ENCODE measurements around the gene LMAN1.
A peak's percentile ranks its signal among the peaks of the same experiment; 100 is the strongest.

LMAN1 gene

DNA sequence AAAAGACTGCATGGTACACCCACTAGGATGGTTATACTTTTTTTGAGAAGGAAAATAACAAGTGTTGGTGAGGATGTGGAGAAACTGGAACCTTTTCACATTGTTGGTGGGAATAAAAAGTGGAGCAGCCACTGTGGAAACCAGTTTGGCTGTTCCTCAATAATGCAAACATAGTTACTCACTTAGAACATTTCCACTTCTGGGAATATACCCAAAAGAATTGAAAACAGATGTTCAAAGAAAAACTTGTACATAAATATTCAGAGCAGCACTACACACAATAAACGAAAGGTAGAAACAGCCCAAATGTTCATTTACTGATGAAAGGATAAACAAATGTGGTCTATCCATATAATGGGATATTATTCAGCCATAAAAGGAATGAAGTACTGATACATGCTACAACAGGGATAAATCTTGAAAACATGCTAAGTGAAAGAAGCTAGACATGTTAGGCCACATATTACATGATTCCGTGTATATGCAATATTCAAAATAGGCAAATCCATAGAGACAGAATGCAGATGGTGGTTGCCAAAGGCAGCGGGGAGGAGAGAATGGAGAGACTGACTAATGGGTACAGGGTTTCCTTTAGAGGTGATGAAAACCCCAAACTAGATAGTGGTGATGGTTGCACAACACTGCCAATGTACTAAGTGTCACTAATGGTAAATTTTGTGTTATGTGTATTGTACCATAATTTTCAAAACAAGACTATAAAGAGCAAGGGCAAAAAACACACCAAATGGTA lies 20.9 kb upstream of the LMAN1 start:
- no peaks in the 10 kb centered on the region for H3K36me3 Mint-ChIP-seq
- H3K27ac Mint-ChIP-seq: no peak overlapping the region
- no peaks in the 10 kb centered on the region for H3K9me3 Mint-ChIP-seq
- ATAC-seq (no peak), DNase-seq (ENCODE audit: low spot score in 2 of 2) (no peak)
- no peak overlapping the region for H3K4me3 Mint-ChIP-seq
- H3K4me1 Mint-ChIP-seq: no peaks in the 10 kb centered on the region

DNA sequence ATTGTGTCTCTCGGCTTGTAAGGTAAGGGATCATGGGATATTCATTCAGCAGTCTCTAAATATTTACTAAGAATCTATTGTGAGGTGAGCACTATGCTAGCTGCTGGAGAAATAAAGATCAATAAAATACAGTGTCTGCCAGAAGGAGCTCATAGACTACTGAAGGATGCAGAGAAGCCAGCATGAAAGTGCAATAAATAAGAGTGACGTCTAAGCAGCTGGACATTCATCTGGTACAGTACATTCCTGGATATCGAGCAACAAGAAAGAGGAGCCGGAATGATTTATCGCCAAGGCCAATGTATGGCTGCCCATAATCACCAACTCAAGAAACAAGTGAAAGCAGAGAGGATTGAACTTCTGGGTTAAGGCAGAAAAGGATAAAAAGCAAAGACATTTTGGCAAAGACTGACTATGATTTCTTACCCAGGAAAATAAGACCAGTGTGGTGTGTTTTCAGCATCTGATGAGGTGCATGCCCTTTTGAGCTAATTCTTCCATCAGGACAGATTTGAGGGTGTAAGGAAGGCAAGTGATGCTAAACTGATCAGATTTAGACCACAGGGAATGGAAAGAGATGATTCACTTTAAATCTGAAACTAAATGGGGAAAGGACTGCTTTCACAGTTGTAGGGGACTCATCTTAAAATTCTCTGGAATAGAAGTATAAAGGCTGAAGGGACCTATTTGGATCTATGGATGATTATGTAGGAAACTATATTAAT lies 18.7 kb upstream of the LMAN1 start:
- ATAC-seq (no peak), DNase-seq (ENCODE audit: low spot score in 2 of 2) (no peak)
- Mint-ChIP-seq H3K4me3 (no peak overlapping the region), H3K9me3 (no peaks in the 10 kb centered on the region), H3K36me3 (no peaks in the 10 kb centered on the region), H3K4me1 (peaks cover 8% of the 10 kb centered on the region), H3K27ac (no peak overlapping the region)

DNA sequence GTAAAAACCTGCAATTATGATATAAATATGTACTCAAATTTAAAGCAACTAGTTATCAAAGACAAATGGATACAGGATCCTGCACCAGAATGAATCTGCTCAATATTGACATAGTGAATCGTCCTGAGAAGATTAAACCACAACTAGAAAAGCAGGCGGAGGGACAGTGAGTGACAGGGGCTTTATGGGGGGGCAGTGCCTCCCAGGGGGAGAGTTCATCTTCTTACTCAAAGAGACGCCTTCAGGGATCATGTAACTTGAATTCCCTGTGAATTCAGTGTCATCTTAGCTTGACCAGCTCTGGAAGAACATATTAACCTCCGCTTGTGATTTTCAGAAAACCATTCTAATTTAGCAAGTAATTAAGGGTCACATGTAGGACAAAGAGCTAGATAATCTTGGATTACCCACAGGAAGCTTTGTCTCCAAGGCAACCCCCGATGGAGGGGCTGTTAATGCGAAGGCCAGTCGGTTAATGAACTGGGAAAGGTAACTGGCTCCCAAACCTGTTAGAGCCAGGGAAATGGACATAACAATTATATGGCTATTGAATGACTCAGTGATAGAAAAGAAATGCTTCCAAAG lies 17.4 kb upstream of the LMAN1 start:
- ATAC-seq: no peak

DNA sequence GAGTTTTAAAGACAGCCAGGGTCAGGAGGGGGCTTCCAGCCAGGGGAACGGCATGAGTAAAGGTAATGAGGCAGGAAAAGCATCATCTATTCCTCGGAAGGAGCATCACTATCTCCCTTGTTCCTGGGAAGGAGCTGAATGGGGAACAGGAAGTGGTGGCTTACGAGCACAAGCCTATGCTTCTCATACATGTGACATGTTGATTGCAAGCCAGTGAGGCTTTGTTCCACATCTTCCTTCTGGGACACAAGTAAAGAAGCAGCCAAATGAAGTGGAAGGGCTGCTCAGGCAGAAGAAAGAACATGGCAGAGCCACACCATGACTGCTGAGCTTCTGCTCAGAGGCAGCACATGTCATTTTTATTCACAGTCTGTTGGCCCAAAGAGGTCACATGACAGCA lies 15.1 kb upstream of the LMAN1 start:
- H3K4me3 Mint-ChIP-seq: no peak overlapping the region
- no peak overlapping the region for H3K27ac Mint-ChIP-seq
- H3K36me3 Mint-ChIP-seq: no peaks in the 10 kb centered on the region
- H3K9me3 Mint-ChIP-seq: no peaks in the 10 kb centered on the region
- ATAC-seq (no peak), DNase-seq (ENCODE audit: low spot score in 2 of 2) (no peak)
- peaks cover 8% of the 10 kb centered on the region for H3K4me1 Mint-ChIP-seq

More for the DNA sequence above, 17.4 kb upstream of the LMAN1 start:
- Mint-ChIP-seq H3K4me1 (peaks cover 8% of the 10 kb centered on the region), H3K36me3 (no peaks in the 10 kb centered on the region), H3K4me3 (no peak overlapping the region), H3K9me3 (no peaks in the 10 kb centered on the region), H3K27ac (no peak overlapping the region)
- DNase-seq (ENCODE audit: low spot score in 2 of 2): no peak

DNA sequence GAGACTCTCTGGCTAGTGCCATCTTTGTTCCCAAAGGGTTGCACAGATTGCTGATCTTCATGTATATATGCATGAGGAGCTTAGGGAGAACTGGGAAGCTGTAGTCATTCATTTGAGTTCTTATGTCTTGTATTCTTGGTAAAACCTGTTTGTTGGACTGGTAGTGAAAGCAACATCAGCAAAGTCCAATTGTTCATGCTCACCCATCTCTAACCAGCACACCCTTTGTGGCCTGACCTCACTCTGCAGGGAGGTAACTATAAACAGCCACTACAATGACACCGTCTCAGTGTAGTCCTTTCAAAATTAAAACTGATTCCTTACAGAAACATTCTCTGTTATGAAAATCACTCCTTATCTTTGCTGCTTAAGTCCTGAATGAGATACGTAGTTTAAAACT lies 13.9 kb upstream of the LMAN1 start:
- DNase-seq (ENCODE audit: low spot score in 2 of 2) (no peak), ATAC-seq (no peak)
- H3K4me1 Mint-ChIP-seq: peaks cover 8% of the 10 kb centered on the region
- H3K36me3 Mint-ChIP-seq: no peaks in the 10 kb centered on the region
- no peak overlapping the region for H3K4me3 Mint-ChIP-seq
- no peak overlapping the region for H3K27ac Mint-ChIP-seq
- H3K9me3 Mint-ChIP-seq: no peaks in the 10 kb centered on the region

DNA sequence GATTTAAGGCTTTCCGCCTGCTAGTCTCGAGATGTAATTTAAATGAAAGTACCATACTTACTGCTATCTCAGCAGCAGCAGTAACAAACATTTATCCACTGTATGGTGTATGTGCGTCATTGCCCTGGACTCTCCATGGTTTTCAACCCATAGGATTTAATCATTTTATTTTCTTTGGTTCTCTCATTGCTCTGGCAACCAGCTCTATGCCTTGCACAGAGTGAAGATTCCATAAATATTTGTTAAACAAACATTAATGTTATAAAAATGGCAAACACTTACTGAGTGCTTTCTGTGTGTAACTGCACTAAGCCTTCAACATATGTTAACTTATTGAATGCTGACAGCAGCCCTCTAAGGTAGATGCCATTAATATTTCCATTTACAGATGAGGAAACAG lies 1.3 kb upstream of the LMAN1 start:
- Mint-ChIP-seq H3K27ac (no peak overlapping the region), H3K9me3 (no peaks in the 10 kb centered on the region), H3K4me1 (peaks cover 10% of the 10 kb centered on the region), H3K4me3 (peak overlapping the region; percentile 88), H3K36me3 (peaks cover 39% of the 10 kb centered on the region)
- DNase-seq (ENCODE audit: low spot score in 2 of 2) (no peak), ATAC-seq (no peak)

DNA sequence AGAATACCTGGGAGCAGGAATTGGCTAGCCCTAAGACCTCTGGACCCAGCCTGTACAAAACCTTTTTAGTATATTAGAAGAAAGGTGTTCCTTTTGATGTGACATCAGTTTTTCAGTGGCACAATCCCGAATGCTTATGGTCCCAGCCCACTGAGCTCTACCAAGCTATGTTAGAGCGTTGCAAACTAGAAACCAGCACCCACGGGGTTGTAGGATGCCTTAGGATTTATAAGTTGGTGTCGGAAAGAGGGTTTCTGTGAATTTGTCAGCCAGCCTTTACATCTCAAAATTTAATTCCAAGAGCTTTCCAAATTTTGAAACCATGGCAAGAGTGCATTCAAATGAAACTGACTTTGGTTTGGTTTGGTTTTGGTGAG lies 499 bp upstream of the LMAN1 start:
- peak; percentile 6 for ATAC-seq

DNA sequence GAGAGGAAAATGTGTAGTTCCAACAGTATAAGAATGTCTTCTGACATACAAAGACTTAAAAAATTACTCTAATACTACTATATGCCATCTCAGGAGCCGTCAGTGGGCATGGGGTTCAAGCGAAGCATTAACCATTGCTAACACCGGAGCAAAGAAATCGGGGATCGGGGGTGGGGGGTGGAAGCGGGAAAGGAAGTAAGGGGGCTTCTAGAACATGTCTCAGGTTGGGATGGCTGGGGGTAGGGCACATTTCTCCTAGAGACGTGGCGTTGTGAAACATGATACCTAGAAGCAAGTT lies 702 bp downstream of the LMAN1 start:
- ATAC-seq: no peak
- DNase-seq (ENCODE audit: low spot score in 2 of 2): no peak
- Mint-ChIP-seq H3K9me3 (no peaks in the 10 kb centered on the region), H3K4me1 (peaks cover 11% of the 10 kb centered on the region), H3K27ac (peak overlapping the region; percentile 98), H3K36me3 (peaks cover 59% of the 10 kb centered on the region), H3K4me3 (peak overlapping the region; percentile 88)

More for the DNA sequence above, 499 bp upstream of the LMAN1 start:
- no peak for DNase-seq (ENCODE audit: low spot score in 2 of 2)
- peaks cover 10% of the 10 kb centered on the region for H3K4me1 Mint-ChIP-seq
- peak overlapping the region; percentile 88 for H3K4me3 Mint-ChIP-seq
- H3K36me3 Mint-ChIP-seq: peaks cover 47% of the 10 kb centered on the region
- no peaks in the 10 kb centered on the region for H3K9me3 Mint-ChIP-seq
- H3K27ac Mint-ChIP-seq: peak overlapping the region; percentile 98

DNA sequence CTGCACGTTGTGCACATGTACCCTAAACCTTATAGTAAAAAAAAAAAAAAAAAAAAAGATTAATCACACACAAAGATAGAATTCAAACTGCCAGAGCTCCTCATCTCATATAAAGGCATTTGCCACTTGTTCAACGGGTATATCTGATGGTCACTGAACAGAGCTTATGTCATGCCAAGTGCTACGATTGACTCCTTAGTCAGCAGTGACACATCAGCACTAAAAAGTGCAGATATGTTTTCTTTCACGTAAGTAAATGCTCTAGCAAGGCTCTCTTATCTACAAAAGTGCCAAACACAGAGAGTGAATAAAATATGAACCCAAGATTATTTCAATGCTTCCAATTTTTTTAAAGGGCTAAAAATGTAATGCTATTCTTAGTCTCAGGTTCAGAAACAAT lies 1.1 kb downstream of the LMAN1 start:
- Mint-ChIP-seq H3K4me3 (peak overlapping the region; percentile 88), H3K27ac (peak overlapping the region; percentile 98), H3K36me3 (peaks cover 63% of the 10 kb centered on the region), H3K4me1 (peaks cover 16% of the 10 kb centered on the region), H3K9me3 (no peaks in the 10 kb centered on the region)
- DNase-seq (ENCODE audit: low spot score in 2 of 2): no peak
- peak; percentile 60 for ATAC-seq

DNA sequence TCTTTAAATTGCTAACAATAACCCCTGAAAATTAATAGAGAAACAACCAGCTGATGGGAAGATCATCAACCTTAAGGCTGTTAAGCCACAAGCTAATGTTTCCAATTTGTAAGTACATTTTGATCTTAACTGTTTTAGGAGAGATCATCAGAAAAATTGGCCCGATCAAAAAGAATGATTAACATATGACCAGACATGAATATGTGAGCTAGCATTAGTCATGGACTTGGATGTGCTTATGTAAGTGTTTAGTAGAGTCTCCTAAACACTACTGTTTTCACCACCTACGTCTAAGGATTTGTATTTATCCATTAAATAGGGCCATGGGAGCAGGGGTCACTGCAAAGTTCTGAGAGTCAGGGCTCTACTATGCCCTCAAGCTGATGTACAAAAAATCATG lies 4.3 kb downstream of the LMAN1 start:
- ATAC-seq (no peak), DNase-seq (ENCODE audit: low spot score in 2 of 2) (no peak)
- Mint-ChIP-seq H3K36me3 (peaks cover 95% of the 10 kb centered on the region), H3K9me3 (no peaks in the 10 kb centered on the region), H3K4me3 (no peak overlapping the region), H3K27ac (no peak overlapping the region), H3K4me1 (peaks cover 37% of the 10 kb centered on the region)

DNA sequence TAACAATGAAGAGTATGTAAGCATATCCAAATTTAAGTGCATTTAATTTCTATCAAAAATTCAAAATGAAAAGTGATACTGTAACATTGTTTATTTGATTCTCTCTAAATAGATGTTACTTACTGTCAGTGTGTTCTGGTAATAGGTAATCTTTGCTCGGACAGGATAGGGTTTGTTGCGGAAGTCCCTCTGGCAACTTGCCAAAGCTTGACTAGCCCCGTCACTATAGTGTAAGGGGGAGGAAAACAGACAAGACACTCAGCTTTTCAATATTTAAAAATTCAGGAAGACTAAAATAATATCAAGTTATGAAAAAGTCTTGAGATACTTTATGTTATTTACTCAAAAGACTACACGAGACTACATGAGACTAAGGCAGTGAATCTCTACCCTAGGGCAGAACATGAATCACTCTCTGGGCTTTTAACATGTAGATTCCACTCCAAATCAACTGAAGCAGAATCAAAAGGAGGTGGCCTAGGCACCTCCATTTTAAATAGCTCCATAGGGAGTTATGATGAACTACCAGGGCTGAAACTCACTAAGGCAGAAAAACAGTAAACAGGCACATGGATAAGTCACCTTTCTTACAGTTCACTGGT lies 5.9 kb downstream of the LMAN1 start:
- no peaks in the 10 kb centered on the region for H3K9me3 Mint-ChIP-seq
- H3K36me3 Mint-ChIP-seq: peaks cover 100% of the 10 kb centered on the region
- H3K4me3 Mint-ChIP-seq: no peak overlapping the region
- peak overlapping the region; percentile 51 for H3K27ac Mint-ChIP-seq
- ATAC-seq (no peak), DNase-seq (ENCODE audit: low spot score in 2 of 2) (no peak)
- H3K4me1 Mint-ChIP-seq: peaks cover 37% of the 10 kb centered on the region

DNA sequence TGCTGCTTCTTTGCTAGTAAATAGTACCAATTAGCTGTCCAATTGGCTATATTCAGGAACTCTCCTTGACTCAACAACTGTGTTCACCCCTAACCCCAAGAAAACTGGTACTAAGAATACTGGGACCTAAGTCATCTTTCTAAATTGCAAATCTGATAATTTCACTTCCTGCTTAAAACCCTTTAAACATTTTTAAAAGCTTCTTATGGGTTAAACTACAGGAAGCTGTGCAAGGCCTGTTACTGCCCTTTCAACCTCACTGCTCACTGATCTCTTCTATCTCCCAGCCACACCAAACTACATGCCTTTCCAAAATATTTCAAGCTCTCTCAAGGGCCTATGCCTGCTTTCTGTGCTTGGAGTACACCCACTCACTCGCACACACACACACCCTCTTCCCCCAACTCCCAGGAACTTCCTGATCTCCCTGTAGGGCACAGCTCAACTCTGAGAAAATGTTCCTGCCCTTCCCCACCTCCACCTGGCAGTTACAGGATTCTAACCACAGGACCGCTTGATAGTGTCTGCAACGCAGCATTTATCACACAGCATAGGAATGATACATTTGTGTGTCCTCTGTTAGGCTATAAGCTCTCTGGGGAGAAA lies 6.7 kb downstream of the LMAN1 start:
- Mint-ChIP-seq H3K9me3 (no peaks in the 10 kb centered on the region), H3K36me3 (peaks cover 100% of the 10 kb centered on the region), H3K4me1 (peaks cover 35% of the 10 kb centered on the region), H3K27ac (peak overlapping the region; percentile 51), H3K4me3 (peak overlapping the region; percentile 10)
- peak; percentile 44 for ATAC-seq
- DNase-seq (ENCODE audit: low spot score in 2 of 2): no peak

DNA sequence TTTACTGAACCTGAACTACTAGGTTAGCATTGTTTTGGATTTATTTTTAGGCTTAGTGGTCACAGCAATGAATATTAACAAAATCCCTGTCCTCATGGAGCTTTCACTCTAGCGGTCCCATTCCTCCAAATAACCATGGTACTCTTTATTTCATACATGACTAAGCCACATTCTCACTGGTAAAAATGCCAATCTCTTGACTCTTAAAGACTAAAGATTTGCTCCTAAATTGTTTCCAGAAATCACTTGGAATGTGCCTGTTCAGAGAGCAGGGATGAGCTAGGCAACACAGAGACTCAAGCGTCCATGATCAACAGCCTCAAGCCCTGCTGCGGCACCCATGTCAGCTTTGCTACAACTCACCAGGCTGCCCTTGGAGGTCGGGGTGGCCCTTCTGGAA lies 13.5 kb downstream of the LMAN1 start:
- no peak overlapping the region for H3K27ac Mint-ChIP-seq
- no peak for ATAC-seq

DNA sequence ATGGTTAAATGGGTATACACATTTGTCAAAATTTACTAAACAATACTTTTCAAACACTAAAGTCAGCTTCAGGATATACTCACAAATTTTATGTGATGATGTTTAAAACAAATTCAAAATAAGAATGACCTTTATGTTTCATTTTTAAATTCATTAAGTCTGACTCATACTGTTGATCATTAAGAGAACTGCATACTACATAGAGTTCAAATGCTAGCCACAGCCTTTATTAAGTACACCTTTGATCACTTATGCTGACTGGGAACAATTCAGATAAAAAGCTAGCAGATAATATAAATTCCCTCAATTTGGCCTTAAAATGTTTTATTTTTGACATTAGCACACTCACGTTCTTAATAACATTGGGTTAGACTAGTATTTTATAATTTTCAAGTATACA lies 14.1 kb downstream of the LMAN1 start:
- ATAC-seq (no peak), DNase-seq (ENCODE audit: low spot score in 2 of 2) (no peak)
- H3K4me1 Mint-ChIP-seq: peaks cover 48% of the 10 kb centered on the region
- peaks cover 100% of the 10 kb centered on the region for H3K36me3 Mint-ChIP-seq
- H3K4me3 Mint-ChIP-seq: no peak overlapping the region
- H3K9me3 Mint-ChIP-seq: peaks cover 11% of the 10 kb centered on the region
- no peak overlapping the region for H3K27ac Mint-ChIP-seq

More for the DNA sequence above, 13.5 kb downstream of the LMAN1 start:
- H3K4me3 Mint-ChIP-seq: no peak overlapping the region
- H3K9me3 Mint-ChIP-seq: peaks cover 9% of the 10 kb centered on the region
- H3K4me1 Mint-ChIP-seq: peaks cover 45% of the 10 kb centered on the region
- H3K36me3 Mint-ChIP-seq: peaks cover 100% of the 10 kb centered on the region
- DNase-seq (ENCODE audit: low spot score in 2 of 2): no peak

DNA sequence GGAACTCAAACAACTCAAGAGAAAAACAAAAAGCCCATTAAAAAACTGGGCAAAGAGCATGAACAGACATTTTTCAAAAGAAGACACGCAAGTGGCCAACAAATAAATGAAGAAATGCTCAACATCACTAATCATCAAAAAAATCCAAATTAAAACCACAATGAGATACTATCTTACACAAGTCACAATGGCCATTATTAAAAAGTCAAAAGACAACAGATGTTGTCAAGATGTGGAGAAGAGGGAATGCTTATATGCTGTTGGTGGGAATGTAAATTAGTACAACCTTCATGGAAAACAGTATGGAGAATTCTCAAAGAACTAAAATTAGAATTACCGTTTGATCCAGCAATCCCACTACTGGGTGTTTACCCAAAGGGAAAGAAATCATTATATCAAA lies 15.1 kb downstream of the LMAN1 start:
- no peak for DNase-seq (ENCODE audit: low spot score in 2 of 2)
- Mint-ChIP-seq H3K9me3 (peaks cover 11% of the 10 kb centered on the region), H3K4me1 (peaks cover 48% of the 10 kb centered on the region), H3K36me3 (peaks cover 100% of the 10 kb centered on the region), H3K4me3 (no peak overlapping the region), H3K27ac (no peak overlapping the region)
- ATAC-seq: no peak
